GM19452 (cell line): ENCODE data around the gene LENG1.
A peak's percentile ranks its signal among the peaks of the same experiment; 100 is the strongest.

Source experiments
- ATAC-seq: cut with Tn5 transposase; IDR thresholded peaks from one replicate; pipeline ENCODE4 v1.9.1; 2021; ENCODE audit not compliant: unreplicated experiment

Gene LENG1

GRCh38 chr19:54142166-54142780 lies 17.2 kb downstream of the LENG1 start:
- ATAC-seq: no peak

- ATAC-seq: no peak
These were observed 18.2 kb downstream of the LENG1 start for GRCh38 chr19:54141356-54141755.

GRCh38 chr19:54138489-54139256 lies 20.8 kb downstream of the LENG1 start:
- no peak for ATAC-seq

- no peak for ATAC-seq
These were observed 21.6 kb downstream of the LENG1 start, which contains the start of gene CNOT3 for GRCh38 chr19:54137699-54138488. CNOT3 (plus strand) TSS chr19:54137762; CDS start chr19:54142979, 5,217 bp downstream.

GRCh38 chr19:54136864-54137698 lies 22.4 kb downstream of the LENG1 start:
- ATAC-seq: peak; percentile 77

GRCh38 chr19:54136086-54136863 lies 23.2 kb downstream of the LENG1 start:
- no peak for ATAC-seq

GRCh38 chr19:54133957-54134590 lies 25.4 kb downstream of the LENG1 start:
- no peak for ATAC-seq

- no peak for ATAC-seq
These were observed 26.1 kb downstream of the LENG1 start for GRCh38 chr19:54133312-54133956.

GRCh38 chr19:54129617-54129996 lies 29.9 kb downstream of the LENG1 start:
- ATAC-seq: no peak

GRCh38 chr19:54128796-54129616 lies 30.5 kb downstream of the LENG1 start:
- no peak for ATAC-seq

GRCh38 chr19:54128441-54128725 lies 31.1 kb downstream of the LENG1 start:
- no peak for ATAC-seq

- ATAC-seq: no peak
These were observed 31.7 kb downstream of the LENG1 start for GRCh38 chr19:54127688-54128440.

GRCh38 chr19:54125713-54126112 lies 33.8 kb downstream of the LENG1 start:
- ATAC-seq: no peak

GRCh38 chr19:54124393-54124792 lies 35.1 kb downstream of the LENG1 start:
- ATAC-seq: no peak

GRCh38 chr19:54123682-54124081 lies 35.8 kb downstream of the LENG1 start:
- ATAC-seq: no peak

GRCh38 chr19:54121259-54121658 lies 38.3 kb downstream of the LENG1 start:
- ATAC-seq: no peak

GRCh38 chr19:54115109-54116063 lies 44.1 kb downstream of the LENG1 start, which contains the start of the genes PRPF31 and TFPT:
PRPF31 (plus strand) TSS chr19:54115754; CDS start chr19:54118279, 2,525 bp downstream.
TFPT (minus strand) TSS chr19:54115657; CDS start chr19:54115269, 388 bp downstream.
- ATAC-seq: peak; percentile 81
